A549 (cell line): Measurements from ENCODE around the gene BTBD18.

ENCODE experiments used
- FOSL2 ChIP-seq, 2 experiments: fragments of 450-650 bp in 1 of 2; fragments of >200 bp in 1 of 2; sonication (Bioruptor Twin) in 1 of 2; formaldehyde crosslinking; IDR thresholded peaks; 2 replicates each; pipeline versions ENCODE4 v1.5.0 to v1.6.1; 2016 to 2020; ENCODE audit warnings: mild to moderate bottlenecking in 1 of 2, moderate library complexity in 1 of 2
- MYC ChIP-seq: IDR thresholded peaks from 2 replicates; pipeline ENCODE4 v1.6.1; 2012; ENCODE audit warnings: mild to moderate bottlenecking, inconsistent platforms, low read length, improper control_type of control experiment, borderline replicate concordance
- NR3C1 ChIP-seq: fragments of >200 bp; sonication (Bioruptor Twin); formaldehyde crosslinking; IDR thresholded peaks from 3 replicates; pipeline ENCODE4 v1.6.1; 2017
- TF ChIP-seq, protein P1 (sequence below): fragments of >200 bp; sonication (Bioruptor Twin); formaldehyde crosslinking; IDR thresholded peaks from 3 replicates; pipeline ENCODE4 v1.5.1; 2016

DNA sequence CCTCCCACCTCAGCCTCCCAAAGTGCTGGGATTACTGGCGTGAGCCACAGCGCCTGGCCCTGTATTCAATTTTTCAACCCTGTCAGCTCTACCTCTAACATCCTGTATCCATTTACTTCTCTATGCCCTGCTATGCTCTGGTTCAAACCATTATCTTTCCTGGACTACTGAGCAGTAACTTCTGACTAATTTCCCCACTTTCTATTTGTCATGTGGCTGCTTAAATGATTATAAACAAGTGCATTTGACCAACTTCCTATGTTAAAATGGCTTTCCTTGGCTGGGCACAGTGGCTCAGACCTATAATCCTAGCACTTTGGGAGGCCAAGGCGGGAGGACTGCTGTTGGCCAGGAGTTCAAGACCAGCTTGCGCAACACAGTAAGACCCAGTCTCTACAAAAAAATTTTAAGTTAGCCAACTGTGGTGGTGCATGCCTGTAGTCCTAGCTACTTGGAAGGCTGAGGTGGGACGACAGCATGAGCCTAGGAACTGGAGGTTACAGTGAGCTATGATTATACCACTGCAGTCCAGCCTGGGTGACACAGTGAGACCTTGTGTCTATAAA, 41.7 kb downstream of the BTBD18 start:
- TF ChIP-seq, protein P1, sequence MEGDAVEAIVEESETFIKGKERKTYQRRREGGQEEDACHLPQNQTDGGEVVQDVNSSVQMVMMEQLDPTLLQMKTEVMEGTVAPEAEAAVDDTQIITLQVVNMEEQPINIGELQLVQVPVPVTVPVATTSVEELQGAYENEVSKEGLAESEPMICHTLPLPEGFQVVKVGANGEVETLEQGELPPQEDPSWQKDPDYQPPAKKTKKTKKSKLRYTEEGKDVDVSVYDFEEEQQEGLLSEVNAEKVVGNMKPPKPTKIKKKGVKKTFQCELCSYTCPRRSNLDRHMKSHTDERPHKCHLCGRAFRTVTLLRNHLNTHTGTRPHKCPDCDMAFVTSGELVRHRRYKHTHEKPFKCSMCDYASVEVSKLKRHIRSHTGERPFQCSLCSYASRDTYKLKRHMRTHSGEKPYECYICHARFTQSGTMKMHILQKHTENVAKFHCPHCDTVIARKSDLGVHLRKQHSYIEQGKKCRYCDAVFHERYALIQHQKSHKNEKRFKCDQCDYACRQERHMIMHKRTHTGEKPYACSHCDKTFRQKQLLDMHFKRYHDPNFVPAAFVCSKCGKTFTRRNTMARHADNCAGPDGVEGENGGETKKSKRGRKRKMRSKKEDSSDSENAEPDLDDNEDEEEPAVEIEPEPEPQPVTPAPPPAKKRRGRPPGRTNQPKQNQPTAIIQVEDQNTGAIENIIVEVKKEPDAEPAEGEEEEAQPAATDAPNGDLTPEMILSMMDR, result no peak
- no peak for TF ChIP-seq MYC
- no peak for TF ChIP-seq FOSL2 (IDR thresholded peaks at IDR 0.05)
- TF ChIP-seq FOSL2 (CRISPR knock-in tag; IDR thresholded peaks at IDR 0.05), result no peak
- TF ChIP-seq NR3C1, result no peak
